GM12892 (cell line): Measurements from ENCODE around the gene HYAL3.

Source experiments
- POLR2A ChIP-seq: IDR thresholded peaks from 2 replicates; pipeline ENCODE4 v1.6.1; 2011; ENCODE audit warnings: low read depth, low read length, control low read depth
- POLR2AphosphoS5 ChIP-seq: IDR thresholded peaks from 2 replicates; pipeline ENCODE4 v1.6.1; 2011; ENCODE audit warnings: low read depth, low read length, control low read depth

DNA sequence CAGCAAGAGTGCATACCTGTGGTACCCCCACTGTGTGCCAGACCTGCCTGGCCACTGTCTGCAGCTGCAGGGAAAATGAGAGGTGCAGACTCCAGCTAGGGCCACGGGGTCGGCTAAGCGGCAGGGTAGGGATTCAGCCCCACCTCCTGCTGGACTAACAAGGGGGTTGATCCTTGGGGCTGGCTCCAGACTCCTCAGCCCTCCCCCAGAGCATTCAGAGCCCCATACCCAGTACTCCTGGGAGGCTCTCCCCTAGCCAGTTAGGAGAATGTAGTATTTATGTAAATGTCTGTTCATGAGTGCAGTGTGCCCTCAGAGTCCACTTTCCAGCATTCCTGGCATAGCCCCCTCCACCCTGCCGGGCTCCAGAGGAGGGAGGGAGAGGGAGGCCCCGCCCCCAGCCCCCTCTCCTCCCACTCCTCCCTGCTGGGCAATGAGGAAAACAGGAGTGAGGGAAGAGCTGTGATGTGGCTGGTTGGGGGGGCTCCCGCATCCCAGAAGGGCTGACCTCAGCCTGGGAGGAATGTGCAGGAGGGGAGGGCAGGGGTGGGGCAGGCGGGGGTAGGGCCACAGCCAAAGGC lies 34.7 kb downstream of the HYAL3 start:
- TF ChIP-seq POLR2A (no peak), POLR2AphosphoS5 (no peak)
